NCI-H1105 (cell line): ENCODE data around the gene RECQL.
"Not testable (repeated sequence)": the region's sequence is repeated elsewhere in the genome, so short reads cannot be mapped to it uniquely, and the experiment has no call there.

Source experiments
- DNase-seq: peaks from one replicate; lab custom pipeline; 2025; lab: John Stamatoyannopoulos, UW

The RECQL gene

DNA sequence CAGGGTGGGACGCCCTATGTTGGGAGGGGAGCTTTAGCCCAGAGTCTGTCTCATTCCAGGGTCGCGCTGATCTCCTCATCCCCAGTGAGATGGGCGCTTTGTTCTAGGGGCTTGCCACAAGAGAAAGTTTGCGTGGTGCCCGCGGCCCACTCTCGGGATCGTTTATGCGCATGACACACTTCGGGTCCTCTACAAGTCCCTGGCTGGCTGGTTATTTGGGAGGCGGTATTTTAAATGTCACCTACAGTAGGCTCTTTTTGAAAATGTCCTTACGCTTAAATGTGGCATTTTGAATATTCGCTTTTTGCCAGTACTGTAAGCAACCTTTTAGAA is 695 bp upstream of the RECQL start:
- DNase-seq = no peak

DNA sequence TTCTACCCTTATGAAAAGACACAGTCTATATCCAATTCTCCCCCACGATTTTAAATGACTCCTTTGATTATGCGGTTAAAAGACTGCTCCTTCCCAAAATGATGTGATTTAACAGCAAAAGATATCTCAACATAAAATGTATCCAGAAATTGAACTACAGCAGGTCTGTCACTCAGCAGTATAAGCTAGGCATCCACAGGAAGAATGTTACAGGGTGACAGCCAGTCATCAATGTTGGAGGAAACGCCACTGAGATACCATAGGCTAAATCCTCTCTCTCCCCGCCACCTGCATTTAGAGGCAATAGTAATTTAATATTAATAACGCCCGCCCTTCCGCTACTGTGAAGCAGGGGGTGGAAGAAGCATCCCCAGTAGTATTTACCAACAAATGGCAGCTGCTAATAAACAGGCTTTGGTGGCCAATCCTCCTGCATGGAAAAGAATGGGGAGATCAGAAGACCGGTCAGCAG is 613 bp downstream of the RECQL start:
- DNase-seq = no peak

DNA sequence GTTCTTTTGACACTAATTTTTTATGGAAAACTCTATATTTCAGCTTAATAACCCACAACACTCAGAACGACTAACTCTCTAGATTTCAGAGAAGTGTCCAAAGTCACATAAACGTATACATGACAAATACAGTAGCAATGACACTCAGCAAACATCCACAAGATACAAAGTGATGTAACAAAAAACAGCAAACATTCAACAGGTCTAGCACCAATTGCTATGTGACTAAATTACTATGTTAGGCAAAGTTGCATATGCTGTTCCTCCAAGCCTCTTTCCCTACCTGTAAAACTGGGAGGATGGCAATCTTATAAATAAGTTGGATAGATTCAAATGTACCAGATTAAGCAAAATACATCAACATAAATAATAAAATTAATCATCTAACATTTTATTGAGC is 1.7 kb downstream of the RECQL start:
- no peak for DNase-seq

DNA sequence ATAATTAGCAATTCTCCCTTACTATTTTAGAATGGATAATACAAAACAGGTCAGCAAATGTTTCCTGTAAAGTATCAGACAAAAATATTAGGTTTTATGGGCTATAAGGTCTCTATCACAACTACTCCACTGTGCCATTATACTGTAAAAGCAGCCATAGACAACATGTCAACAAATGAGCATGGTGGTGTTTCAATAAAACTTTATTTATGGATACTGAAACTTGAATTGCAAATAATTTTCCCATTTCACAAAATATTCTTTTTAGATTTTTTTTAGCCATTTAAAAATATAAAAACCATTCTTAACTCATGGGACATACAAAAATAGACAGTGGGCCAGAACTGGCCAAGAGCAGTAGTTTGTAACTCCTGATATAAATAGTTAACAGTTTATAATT is 15.4 kb downstream of the RECQL start:
- no peak for DNase-seq

DNA sequence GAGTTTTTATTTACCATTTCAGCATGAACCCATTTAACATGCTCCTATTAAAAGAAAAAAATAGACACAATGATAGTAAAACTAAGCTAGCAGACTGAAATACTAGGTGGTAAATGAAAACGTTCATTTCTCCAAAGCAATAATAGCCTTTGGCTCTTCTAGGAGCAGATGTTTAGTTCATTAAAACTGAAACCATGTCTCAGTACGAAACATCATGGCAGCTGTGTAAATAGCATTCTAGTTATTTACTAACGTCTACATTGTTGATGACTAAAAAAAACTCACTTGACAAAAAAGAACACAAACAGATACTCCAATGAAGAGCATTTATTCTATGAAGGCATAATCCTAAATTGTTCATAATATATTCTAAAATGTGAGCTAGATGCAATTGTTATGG is 17.9 kb downstream of the RECQL start:
- peak; percentile 89 for DNase-seq

DNA sequence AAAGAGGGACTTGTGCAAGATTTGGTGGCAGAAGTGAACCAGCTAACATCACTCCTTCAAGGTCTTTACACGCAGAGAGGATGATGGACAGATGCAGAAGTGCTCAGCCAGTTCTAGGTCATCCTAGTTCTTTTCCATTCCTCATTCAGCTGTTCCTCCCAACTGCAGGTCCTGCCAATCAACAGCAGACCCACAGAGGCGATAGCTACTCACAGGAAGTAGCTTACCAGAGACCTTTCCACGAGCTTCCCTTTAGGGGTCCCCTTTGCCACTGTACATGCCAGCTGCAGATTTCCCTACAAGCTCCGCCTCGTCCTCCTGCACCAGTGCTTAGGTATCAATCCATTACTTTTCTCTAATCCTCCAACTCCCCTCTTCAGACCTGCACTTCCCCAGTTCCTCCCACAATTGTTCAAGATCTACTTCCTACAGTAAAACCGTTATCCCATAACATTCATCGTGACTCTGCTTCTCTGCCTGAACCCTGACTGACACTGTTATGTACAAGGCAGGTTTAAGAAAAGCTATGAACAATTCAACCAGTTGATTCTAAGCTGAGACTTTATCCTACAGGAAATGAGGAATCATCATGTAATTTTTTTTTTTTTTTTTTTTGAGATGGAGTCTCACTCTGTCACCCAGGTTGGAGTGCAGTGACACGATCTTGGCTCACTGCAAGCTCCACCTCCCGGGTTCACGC is 22.5 kb downstream of the RECQL start:
- no peak for DNase-seq

DNA sequence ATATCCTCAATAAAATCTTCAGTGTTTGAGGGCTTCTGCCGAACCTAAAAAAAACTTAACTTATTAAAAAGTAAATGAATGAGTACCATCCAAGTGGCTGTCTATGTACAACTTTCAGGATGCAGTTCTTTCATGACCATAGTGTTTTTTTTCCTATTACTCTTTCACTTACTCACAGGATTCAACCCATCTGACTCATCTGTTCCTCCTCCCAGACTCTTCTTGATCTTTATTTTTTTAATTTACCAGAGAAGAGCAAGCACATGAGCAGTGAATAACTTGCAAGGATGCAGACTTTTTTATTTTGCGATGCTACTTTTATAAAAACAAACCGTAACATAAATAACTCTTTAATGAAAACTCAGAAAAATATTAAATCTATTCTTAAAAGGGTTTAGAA is 24.5 kb downstream of the RECQL start:
- no peak for DNase-seq

DNA sequence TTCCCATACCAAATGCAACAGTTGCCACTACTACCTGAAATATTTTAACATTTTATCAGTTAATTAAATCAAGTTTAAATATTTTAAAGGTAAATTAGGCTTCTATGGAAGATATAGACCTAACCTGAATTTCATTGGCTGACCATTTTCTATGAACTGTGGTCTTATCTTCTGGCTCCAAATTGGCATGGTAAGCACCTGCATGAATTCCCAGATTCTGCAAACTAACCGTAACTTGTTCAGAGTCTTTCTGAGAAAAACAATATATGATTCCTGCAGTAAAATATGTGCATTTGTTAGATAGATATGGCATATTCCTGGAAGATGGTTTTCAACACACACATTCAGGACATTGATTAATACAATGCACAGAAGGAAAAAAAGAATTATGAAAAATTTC is 25.9 kb downstream of the RECQL start:
- no peak for DNase-seq

DNA sequence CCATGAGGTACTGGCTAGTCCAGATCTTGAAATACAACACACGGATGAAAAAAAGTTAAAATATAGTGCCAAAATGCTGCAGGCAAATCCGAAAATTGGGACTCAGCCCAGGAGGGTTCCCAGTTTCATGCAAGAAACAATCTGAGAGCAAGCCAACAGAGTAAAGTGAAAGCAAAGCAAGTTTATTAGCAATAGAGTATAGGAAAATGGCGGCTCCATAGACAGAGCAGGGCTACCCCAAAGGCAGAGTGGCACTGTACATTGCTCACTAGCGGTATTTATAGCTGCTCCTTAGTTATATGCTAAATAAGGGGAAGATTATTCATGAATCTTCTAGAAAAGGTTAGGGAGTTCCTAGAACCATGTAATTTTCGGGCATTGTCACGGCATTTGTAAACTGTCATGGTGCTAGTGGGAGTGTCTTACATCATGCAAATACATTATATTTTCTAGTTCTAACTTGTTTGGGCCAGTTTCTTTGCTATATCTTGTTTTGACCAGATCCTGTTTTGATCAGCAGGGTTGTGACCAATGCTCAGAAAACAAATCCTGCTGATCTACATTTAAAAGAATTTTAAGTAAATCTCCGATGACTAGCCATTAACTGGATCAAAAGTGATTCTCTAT is 29.1 kb downstream of the RECQL start:
- no peak for DNase-seq

DNA sequence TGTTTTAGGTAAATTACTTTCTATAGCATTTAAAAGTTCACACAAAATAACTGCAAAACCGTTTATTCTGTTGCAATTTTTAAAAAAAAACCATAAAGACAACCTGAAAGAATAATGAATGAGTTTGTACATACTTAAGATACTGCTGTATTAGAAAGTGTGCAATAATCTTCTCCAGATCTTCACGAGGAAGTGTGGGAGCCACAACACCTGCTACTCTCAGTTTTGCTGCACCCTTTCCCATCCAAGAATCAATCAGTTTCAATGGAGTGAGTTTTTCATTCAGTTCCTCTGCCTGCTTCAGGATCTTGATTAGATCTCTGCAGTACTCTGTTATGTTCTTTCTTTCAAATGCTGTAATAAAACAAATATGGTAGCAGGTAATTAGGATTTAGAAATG is 30.1 kb downstream of the RECQL start:
- no peak for DNase-seq

DNA sequence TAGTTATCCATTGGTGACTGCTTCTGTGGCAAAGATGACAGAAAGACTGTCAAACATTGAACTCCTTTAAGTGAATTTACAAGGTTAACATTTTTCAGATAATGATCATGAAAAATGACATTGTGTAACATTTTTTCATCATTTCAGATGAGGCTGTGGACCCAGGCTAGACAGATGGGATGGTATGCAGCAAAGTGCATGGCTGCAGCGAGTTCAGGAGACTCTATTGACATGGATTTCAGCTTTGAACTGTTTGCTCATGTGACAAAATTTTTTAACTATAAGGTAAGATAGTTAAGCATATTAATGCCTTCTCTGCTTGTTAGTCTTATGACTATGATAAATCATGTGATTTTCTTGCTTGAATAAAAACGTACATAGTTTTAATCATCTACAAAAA is 34.1 kb downstream of the RECQL start:
- DNase-seq = not testable (repeated sequence)

DNA sequence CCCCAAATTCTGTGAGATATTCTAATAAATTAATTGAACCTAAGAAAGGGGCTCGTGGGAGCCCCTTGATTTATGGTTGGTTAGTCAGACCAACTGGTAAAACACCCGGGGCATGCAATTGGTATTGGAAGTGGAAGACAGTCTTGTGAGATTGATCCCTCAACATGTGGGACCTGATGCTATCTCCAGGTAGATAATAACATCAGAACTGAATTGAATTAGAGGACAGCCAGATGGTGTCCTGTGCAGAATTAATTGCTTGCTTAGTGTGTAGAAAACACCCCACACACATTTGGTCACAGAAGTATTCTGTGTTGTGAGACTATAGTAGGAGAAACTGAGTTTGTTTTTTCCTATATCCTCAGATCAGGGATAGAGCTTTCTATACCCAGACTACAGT is 42.0 kb downstream of the RECQL start:
- no peak for DNase-seq

DNA sequence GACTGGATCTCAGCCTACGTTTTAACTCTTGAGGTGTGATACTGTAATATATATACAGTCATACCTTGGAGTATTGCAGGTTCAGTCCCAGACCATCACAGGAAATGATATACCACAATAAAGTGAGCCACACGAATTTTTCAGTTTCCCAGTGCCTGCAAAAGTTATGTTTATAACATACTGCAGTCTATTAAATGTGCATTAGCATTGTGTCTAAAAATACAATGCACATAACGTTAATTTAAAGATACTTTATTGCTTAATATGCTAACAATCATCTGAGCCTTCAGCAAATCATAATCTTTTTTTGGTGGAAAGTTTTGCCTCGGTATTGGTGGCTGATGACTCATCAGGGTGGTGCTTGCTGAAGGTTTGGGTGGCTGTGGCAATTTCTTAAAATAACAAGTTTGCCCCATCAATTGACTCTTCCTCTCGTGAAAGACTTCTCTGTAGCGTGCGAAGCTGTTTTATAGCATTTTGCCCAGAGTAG is 45.1 kb downstream of the RECQL start:
- no peak for DNase-seq

DNA sequence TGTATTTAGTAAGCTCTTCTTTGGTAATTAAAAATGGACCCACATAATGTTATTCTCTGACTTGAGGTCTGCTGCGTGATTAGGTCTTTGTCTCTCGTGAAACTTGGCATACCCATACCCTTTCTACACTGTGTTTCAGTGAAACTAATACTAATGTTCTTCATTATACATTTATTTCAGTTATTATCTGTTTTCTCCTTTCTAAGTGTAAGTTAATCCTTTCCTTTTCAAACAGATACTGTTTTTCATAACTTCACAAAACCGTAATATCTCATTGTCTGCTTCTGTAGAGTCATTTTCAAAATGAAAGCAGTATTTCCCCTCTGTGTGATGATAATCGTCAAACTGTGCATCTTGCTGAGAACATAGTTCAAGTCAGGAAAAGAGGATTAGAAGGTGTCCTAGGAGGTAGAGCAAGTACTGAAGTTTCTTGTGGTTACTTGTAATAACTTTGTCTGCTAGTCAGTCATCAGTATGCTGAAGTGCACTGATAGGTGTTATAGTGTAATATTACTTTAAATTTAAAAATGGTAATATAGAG is 48.1 kb downstream of the RECQL start:
- DNase-seq = no peak

DNA sequence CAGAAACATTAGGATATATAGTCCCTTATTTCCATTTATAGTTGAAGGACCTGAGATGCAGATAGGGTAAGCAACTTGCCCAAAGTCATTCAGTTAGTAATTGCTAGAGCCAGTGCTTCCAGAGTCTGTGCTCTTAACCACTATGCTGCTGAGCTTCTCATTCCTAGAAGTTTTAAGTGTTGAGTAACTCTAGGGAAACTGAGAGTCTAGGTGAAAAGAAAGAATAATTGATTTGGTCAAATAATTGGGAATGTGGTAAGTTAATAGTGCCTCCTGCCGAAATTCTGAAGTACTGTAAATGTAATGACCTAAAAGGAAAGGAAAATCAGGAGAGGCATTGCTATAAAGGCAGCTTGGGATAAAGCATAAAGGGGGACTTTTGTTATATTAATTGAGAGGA is 49.9 kb downstream of the RECQL start:
- no peak for DNase-seq

DNA sequence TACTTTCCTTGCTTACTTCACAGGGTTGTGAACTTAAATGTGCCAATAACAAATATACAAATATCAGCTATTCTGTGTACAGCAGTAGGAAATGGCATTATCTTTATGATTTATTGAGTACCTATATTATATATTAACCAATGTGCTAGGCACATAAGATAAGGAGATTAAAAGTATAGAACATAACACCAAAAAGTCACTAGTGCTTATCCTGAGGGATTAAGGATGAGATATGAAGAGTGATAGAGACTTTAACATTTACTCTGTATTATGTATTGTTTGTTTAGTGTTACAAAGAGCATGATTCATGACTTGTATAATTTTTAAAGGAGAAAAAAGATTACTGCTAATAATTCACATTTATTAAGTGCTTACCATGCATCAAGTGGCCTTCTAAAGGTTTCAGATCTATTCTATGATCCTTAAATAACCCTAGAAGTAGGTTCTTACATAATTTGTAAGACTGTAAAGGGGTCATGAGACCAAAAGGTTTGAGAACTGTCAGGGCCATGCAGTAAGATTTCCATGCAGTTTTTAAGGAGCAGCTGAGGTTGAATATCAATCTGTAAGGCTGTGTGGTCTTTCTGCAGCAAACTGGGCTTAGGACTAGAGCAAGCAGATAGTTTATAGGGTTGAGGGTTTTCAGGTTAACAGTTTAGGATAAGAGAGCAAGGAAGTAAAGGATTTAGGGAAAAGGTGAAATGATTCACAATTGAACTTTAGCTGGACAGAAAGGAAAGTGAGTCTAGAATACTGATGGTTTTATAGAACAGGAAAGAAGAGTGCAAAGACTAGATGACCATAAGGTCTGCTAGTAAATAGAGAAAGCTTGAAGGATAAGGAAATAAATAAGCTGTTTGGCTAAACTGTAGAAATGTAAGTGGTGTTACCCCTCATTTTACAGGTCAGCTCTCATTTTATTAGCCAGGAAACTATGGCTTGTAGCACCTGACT is 57.0 kb downstream of the RECQL start:
- DNase-seq = no peak

DNA sequence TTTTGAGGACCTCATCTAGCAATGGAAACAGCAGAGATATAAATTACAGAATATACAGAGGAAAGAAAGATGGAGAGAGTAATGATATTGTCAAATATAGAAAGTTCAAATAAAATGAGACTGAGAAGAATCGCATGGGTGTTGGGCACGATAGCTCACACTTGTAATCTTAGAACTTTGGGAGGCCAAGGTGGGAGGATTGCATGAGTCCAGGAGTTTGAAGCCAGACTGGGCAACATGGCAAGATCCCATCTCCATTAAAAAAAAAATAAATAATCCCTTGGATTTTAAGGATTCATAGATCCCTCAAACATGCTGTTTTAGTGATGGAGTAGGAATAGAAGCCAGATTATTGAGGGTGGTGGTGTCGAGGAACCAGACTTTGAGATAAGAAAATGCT is 62.1 kb downstream of the RECQL start:
- DNase-seq = no peak

DNA sequence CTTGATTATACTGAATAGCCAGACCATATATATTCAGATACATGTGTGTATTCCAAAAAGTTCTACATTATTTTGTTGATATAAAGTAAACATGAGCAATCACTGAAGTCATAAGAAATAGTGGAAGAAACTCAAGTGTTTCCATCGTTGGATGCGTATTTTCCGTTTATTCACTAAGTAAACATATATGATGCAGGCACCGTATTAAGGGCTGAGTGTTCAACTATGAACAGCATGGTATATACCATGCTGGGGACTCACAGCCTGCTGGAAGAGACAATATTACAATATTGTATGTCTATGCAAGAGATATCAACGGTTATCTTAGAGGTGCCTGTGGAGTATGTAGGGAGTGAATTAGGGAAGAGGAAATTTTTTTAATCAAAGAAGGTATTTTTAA is 62.8 kb downstream of the RECQL start:
- no peak for DNase-seq

DNA sequence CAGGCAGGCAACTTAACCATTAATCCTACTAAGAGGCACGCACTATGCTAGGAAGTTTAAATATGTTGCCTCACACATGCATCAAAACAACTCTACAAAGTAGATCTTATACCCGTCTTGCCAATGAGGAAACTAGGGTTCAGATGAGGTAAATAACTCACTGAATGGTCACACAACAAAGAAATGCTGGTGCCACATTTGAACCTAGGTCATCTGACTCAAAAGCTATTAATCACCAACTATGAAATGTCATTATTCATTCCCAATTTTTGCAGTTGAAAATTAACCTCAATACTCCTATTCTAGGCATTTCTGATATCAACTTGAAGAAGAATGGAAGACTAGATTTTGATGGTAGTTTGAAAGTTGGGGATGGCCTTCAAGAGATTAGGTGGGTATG is 66.7 kb downstream of the RECQL start:
- DNase-seq = no peak

DNA sequence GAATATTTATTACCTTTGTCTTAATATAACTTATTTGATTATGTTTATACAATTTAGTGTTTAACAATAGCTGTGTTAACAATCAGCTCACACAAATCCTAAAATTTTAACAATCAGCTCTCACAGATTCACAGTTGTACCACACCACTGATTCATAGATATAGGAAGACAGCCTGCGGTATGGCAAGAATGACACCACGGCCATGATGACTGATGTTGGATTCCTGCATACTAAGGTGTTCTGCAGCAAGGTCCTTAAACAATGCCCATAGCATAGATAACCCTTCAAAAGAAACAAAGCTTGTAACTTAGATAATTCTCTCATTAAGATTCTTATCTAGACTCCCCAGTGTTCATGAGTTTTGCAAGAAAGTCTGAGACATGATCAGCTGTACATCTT is 67.9 kb downstream of the RECQL start:
- no peak for DNase-seq

DNA sequence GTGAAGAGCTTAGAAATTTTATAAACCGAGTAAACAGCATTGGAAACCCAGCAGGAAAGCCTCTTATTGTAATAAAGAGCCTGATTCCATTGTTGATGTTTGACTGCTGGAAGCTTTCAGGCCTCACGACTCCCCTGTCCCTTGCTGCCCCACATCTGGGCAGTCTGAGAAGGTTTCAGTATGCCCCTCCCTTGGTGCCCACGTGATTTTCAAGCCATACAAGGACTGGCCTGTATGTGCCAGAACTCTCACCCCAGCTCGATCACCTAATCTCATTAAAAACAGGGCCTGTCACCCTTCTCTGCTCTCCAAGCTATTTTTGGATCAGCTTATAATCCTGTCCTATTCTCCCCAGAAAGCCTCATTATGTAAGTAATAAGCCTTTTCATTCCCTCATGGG is 71.4 kb downstream of the RECQL start:
- DNase-seq = no peak

DNA sequence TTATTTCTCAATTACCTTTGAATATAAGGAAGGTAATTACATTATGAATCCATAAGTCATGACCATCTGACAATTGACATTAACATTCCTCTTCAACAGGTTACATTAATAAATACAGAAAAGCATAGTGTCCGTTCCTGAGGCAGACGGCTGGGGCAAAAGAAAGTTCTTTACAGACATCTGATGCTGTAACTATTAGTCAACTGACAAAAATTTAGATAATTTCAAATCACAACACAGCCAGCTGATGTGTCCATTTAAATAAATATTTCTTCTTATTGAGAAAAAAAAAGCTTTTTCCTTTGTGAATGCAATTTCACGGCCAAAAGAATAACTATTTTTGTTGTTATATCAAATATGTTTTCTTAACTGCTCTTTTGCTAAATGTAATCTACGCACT is 73.2 kb downstream of the RECQL start:
- DNase-seq = no peak
